ENCODE measurements around the gene SPSB2.
"Not testable (repeated sequence)": the region's sequence is repeated elsewhere in the genome, so short reads cannot be mapped to it uniquely, and the experiment has no call there.

Gene SPSB2

GRCh38 chr12:6883252-6883651 is 10.1 kb upstream of the SPSB2 start:
- H3K4me3 ChIP-seq (ENCODE audit: low read length), result no peak overlapping the region

GRCh38 chr12:6879824-6880223 is 6.7 kb upstream of the SPSB2 start:
- H3K27me3 ChIP-seq (ENCODE audit: control insufficient read depth, low read length); H3K27ac ChIP-seq (ENCODE audit: low read depth, low read length); H3F3A ChIP-seq (ENCODE audit: control insufficient read depth, insufficient read depth); H3K4me1 ChIP-seq (ENCODE audit: control insufficient read depth, low read length); H3K9me3 ChIP-seq (ENCODE audit: control insufficient read depth, insufficient read depth, low read length); H4K20me1 ChIP-seq (ENCODE audit: control insufficient read depth, insufficient read depth, low read depth, low read length); H3K9me2 ChIP-seq (replicated peaks; ENCODE audit: control insufficient read depth, low read length); H3K4me3 ChIP-seq (ENCODE audit: low read length); H3K79me2 ChIP-seq (ENCODE audit: control insufficient read depth, low read length); H3K4me2 ChIP-seq (ENCODE audit: low read length): not testable (repeated sequence)
- peaks cover 11% of the 10 kb centered on the region for H3K36me3 ChIP-seq (ENCODE audit: control insufficient read depth, low read length)

More at GRCh38 chr12:6883252-6883651, 10.1 kb upstream of the SPSB2 start:
- Histone ChIP-seq H3K79me2 (ENCODE audit: control insufficient read depth, low read length) (no peaks in the 10 kb centered on the region), H3K27me3 (ENCODE audit: control insufficient read depth, low read length) (no peaks in the 10 kb centered on the region), H4K20me1 (ENCODE audit: control insufficient read depth, insufficient read depth, low read depth, low read length) (no peaks in the 10 kb centered on the region), H3K4me1 (ENCODE audit: control insufficient read depth, low read length) (no peaks in the 10 kb centered on the region), H3K36me3 (ENCODE audit: control insufficient read depth, low read length) (peaks cover 6% of the 10 kb centered on the region), H3F3A (ENCODE audit: control insufficient read depth, insufficient read depth) (no peaks in the 10 kb centered on the region), H3K4me2 (ENCODE audit: low read length) (no peak overlapping the region), H3K9me2 (replicated peaks; ENCODE audit: control insufficient read depth, low read length) (no peaks in the 10 kb centered on the region), H3K9me3 (ENCODE audit: control insufficient read depth, insufficient read depth, low read length) (no peaks in the 10 kb centered on the region), H3K27ac (ENCODE audit: low read depth, low read length) (no peak overlapping the region)
- TF ChIP-seq CTCF (IDR thresholded peaks at IDR 0.05; ENCODE audit: low read depth, low read length, poor library complexity, severe bottlenecking) (no peak), EZH2phosphoT487 (IDR thresholded peaks at IDR 0.05; ENCODE audit: borderline replicate concordance, low read length) (no peak)

- Histone ChIP-seq H3K4me1 (ENCODE audit: control insufficient read depth, low read length) (peaks cover 42% of the 10 kb centered on the region), H3K4me3 (ENCODE audit: low read length) (peak overlapping the region; percentile 78), H3F3A (ENCODE audit: control insufficient read depth, insufficient read depth) (peaks cover 28% of the 10 kb centered on the region), H3K4me2 (ENCODE audit: low read length) (peak overlapping the region; percentile 88), H4K20me1 (ENCODE audit: control insufficient read depth, insufficient read depth, low read depth, low read length) (peaks cover 14% of the 10 kb centered on the region), H3K79me2 (ENCODE audit: control insufficient read depth, low read length) (peaks cover 17% of the 10 kb centered on the region), H3K36me3 (ENCODE audit: control insufficient read depth, low read length) (peaks cover 51% of the 10 kb centered on the region)
- not testable (repeated sequence) for H3K9me2 ChIP-seq (replicated peaks; ENCODE audit: control insufficient read depth, low read length); H3K9me3 ChIP-seq (ENCODE audit: control insufficient read depth, insufficient read depth, low read length); H3K27me3 ChIP-seq (ENCODE audit: control insufficient read depth, low read length); H3K27ac ChIP-seq (ENCODE audit: low read depth, low read length)
Observed at GRCh38 chr12:6874015-6874368, 889 bp upstream of the SPSB2 start.

- no peaks in the 10 kb centered on the region for H3K9me2 ChIP-seq (replicated peaks; ENCODE audit: control insufficient read depth, low read length)
- peaks cover 46% of the 10 kb centered on the region for H3K4me1 ChIP-seq (ENCODE audit: control insufficient read depth, low read length)
- no peaks in the 10 kb centered on the region; the same call in 1 of the 2 replicates for H3K27me3 ChIP-seq (ENCODE audit: control insufficient read depth, low read length)
- TF ChIP-seq EZH2phosphoT487 (IDR thresholded peaks at IDR 0.05; ENCODE audit: borderline replicate concordance, low read length) (no peak), CTCF (IDR thresholded peaks at IDR 0.05; ENCODE audit: low read depth, low read length, poor library complexity, severe bottlenecking) (peak; percentile 92)
- H3K27ac ChIP-seq (ENCODE audit: low read depth, low read length), result peak overlapping the region; percentile 61
- H3K4me2 ChIP-seq (ENCODE audit: low read length), result peak overlapping the region; percentile 88
- H3K4me3 ChIP-seq (ENCODE audit: low read length), result peak overlapping the region; percentile 78
- peaks cover 66% of the 10 kb centered on the region for H3K36me3 ChIP-seq (ENCODE audit: control insufficient read depth, low read length)
- H3F3A ChIP-seq (ENCODE audit: control insufficient read depth, insufficient read depth), result peaks cover 34% of the 10 kb centered on the region
- H3K9me3 ChIP-seq (ENCODE audit: control insufficient read depth, insufficient read depth, low read length), result no peaks in the 10 kb centered on the region
- H3K79me2 ChIP-seq (ENCODE audit: control insufficient read depth, low read length), result peaks cover 34% of the 10 kb centered on the region
- H4K20me1 ChIP-seq (ENCODE audit: control insufficient read depth, insufficient read depth, low read depth, low read length), result peaks cover 24% of the 10 kb centered on the region
Observed at GRCh38 chr12:6872073-6873048, 742 bp downstream of the SPSB2 start.
